Thyroid gland (tissue), 4 donors: Measurements from ENCODE around the gene APOH. TPM values are rescaled to one million over a fixed set of nuclear protein-coding genes. Genes with fewer than 3 reads are reported as not detected.

ENCODE experiments used
- DNase-seq, 2 donors: peaks; one replicate each; pipeline ENCODE4 v3.0.0-alpha.2; 2019
- H3K27ac ChIP-seq, 3 donors: fragments of 200-600 bp; sonication (generic); 1 replicate in 2 of 3; 2 replicates in 1 of 3; pipeline ENCODE4 v1.5.1; 2016 to 2019; ENCODE audit warnings: mild to moderate bottlenecking in 1 of 3, moderate library complexity in 1 of 3
- H3K27me3 ChIP-seq: fragments of 200-600 bp; sonication (generic); one replicate; pipeline ENCODE4 v1.5.1; 2019
- H3K36me3 ChIP-seq, 2 donors: fragments of 200-600 bp; sonication (generic); one replicate each; pipeline ENCODE4 v1.5.1; 2016 to 2019
- H3K4me1 ChIP-seq, 2 donors: fragments of 200-600 bp; sonication (generic); one replicate each; pipeline ENCODE4 v1.5.1; 2017 to 2019
- H3K4me3 ChIP-seq, 3 donors: fragments of 200-600 bp; sonication (generic); replicated peaks in 1 of 3; 1 replicate in 2 of 3; 2 replicates in 1 of 3; pipeline ENCODE4 v1.5.1; 2016; ENCODE audit warnings: mild to moderate bottlenecking in 1 of 3
- H3K9me3 ChIP-seq: fragments of 200-600 bp; sonication (generic); one replicate; pipeline ENCODE4 v1.5.1; 2017
- CTCF ChIP-seq, 6 experiments: fragments of 200-600 bp in 3 of 6; fragments of 450-650 bp in 3 of 6; sonication (generic) in 3 of 6; IDR thresholded peaks; one replicate each; pipeline ENCODE4 v1.5.1; 2016 to 2019; ENCODE audit warnings: antibody characterized with exemption in 6 of 6, mild to moderate bottlenecking in 2 of 6, inconsistent platforms in 1 of 6, moderate library complexity in 1 of 6
- POLR2A ChIP-seq, 2 donors: fragments of 450-650 bp; IDR thresholded peaks; one replicate each; pipeline ENCODE4 v1.6.1; 2017; ENCODE audit warnings: antibody characterized with exemption in 2 of 2, mild to moderate bottlenecking in 2 of 2, moderate library complexity in 1 of 2
- WGBS, 2 donors: methylation state at CpG; one replicate each; pipeline ENCODE4 v1.1.5; 2017; 5-methylcytosine and 5-hydroxymethylcytosine counted together
- intact Hi-C: fragments of 100-400 bp; cut with DNase I; formaldehyde crosslinking; loops from one replicate; pipeline ENCODE4 v1.15.1; 2023
- total RNA-seq, 4 donors: library from RNA; depleted of rRNA; stranded (reverse); fragments of >200 nt; gene quantifications; one replicate each; pipeline ENCODE4 v1.2.3, GENCODE V29; 2016

APOH gene, protein sequence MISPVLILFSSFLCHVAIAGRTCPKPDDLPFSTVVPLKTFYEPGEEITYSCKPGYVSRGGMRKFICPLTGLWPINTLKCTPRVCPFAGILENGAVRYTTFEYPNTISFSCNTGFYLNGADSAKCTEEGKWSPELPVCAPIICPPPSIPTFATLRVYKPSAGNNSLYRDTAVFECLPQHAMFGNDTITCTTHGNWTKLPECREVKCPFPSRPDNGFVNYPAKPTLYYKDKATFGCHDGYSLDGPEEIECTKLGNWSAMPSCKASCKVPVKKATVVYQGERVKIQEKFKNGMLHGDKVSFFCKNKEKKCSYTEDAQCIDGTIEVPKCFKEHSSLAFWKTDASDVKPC
- total RNA-seq = not detected

- TF ChIP-seq CTCF (IDR thresholded peaks at IDR 0.05) (no peak), POLR2A (IDR thresholded peaks at IDR 0.05) (no peak)
- Histone ChIP-seq H3K27ac (no peak within 1 kb of the TSS), H3K4me3 (no peak within 1 kb of the TSS), H3K27me3 (no peaks in the 10 kb centered on the region), H3K4me1 (no peaks in the 10 kb centered on the region), H3K9me3 (no peaks in the 10 kb centered on the region), H3K36me3 (no peaks in the 10 kb centered on the region)
- intact Hi-C loops = no loop called here
- DNase-seq = no peak
- WGBS, 2 donors = 90 to 93% methylated on average over 20 of the region's 20 CpGs
Observed at GRCh38 chr17:66228887-66229782, at the start of gene APOH. Gene APOH (minus strand): TSS chr17:66229415. CDS start chr17:66229379, 36 bp downstream.

DNA sequence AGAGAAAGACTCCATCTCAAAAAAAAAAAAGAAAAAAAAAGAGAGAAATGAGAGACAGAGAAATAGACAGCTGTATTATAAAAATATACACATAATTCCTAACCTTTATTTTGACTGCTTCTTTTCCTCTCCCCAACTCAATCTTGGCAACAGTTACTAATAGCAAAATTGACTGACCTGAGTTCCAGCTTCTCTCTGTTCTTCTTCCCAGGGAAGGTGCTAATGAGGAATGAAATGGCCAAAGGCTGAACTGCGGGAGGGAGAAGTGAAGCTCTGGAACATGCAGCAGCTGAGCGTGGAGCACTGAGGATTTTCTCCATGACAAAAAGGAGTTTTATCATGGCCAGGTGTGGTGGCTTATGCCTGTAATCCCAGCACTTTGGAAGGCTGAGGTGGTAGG lies 48.0 kb upstream of the APOH start:
- WGBS, 2 donors = 91 to 98% methylated on average over 2 of the region's 2 CpGs
- intact Hi-C loops = no loop called here
- DNase-seq = no peak
- H3K36me3 ChIP-seq = no peaks in the 10 kb centered on the region
- H3K27me3 ChIP-seq = no peaks in the 10 kb centered on the region
- H3K4me1 ChIP-seq = peaks cover 0 to 13% of the 10 kb centered on the region in 2 donors
- H3K4me3 ChIP-seq = no peak overlapping the region
- TF ChIP-seq POLR2A (IDR thresholded peaks at IDR 0.05) (no peak), CTCF (IDR thresholded peaks at IDR 0.05) (no peak)
- no peak overlapping the region for H3K27ac ChIP-seq
- H3K9me3 ChIP-seq = no peaks in the 10 kb centered on the region

- H3K36me3 ChIP-seq = no peaks in the 10 kb centered on the region
- H3K9me3 ChIP-seq = no peaks in the 10 kb centered on the region
- 84 to 90% methylated on average over 3 of the region's 3 CpGs for WGBS, 2 donors
- no peak for DNase-seq
- H3K4me1 ChIP-seq = peaks cover 0 to 13% of the 10 kb centered on the region in 2 donors
- no peaks in the 10 kb centered on the region for H3K27me3 ChIP-seq
- no peak overlapping the region for H3K4me3 ChIP-seq
- TF ChIP-seq CTCF (IDR thresholded peaks at IDR 0.05) = no peak
- TF ChIP-seq POLR2A (IDR thresholded peaks at IDR 0.05) = no peak
- intact Hi-C loops = no loop called here
- H3K27ac ChIP-seq = no peak overlapping the region
Observed at GRCh38 chr17:66276328-66276937, 47.2 kb upstream of the APOH start.

GRCh38 chr17:66275651-66276050 lies 46.4 kb upstream of the APOH start:
- H3K27me3 ChIP-seq = no peaks in the 10 kb centered on the region
- intact Hi-C loops = no loop called here

More at GRCh38 chr17:66275651-66276050, 46.4 kb upstream of the APOH start:
- no peaks in the 10 kb centered on the region for H3K36me3 ChIP-seq
- H3K4me1 ChIP-seq = peaks cover 0 to 13% of the 10 kb centered on the region in 2 donors
- no peak for TF ChIP-seq POLR2A (IDR thresholded peaks at IDR 0.05)
- TF ChIP-seq CTCF (IDR thresholded peaks at IDR 0.05) = no peak
- H3K27ac ChIP-seq = no peak overlapping the region
- H3K9me3 ChIP-seq = no peaks in the 10 kb centered on the region
- H3K4me3 ChIP-seq = no peak overlapping the region
- 82 to 93% methylated on average over 6 of the region's 6 CpGs for WGBS, 2 donors
- no peak for DNase-seq
